HG03558 (cell line): ENCODE results near the gene TMC8.
"Not testable (repeated sequence)": the region's sequence is repeated elsewhere in the genome, so short reads cannot be mapped to it uniquely, and the experiment has no call there.

Experiments used
- ATAC-seq: cut with Tn5 transposase; IDR thresholded peaks from one replicate; pipeline ENCODE4 v1.9.1; 2021; ENCODE audit warnings: moderate number of reproducible peaks; ENCODE audit not compliant: unreplicated experiment; ENCODE audit errors: extremely low read depth

The TMC8 gene

GRCh38 chr17:78108726-78109488 lies 21.7 kb upstream of the TMC8 start:
- no peak for ATAC-seq

- no peak for ATAC-seq
These were observed 21.1 kb upstream of the TMC8 start for GRCh38 chr17:78109489-78109761.

- no peak for ATAC-seq
These were observed 20.1 kb upstream of the TMC8 start for GRCh38 chr17:78110363-78111015.

- ATAC-seq, result no peak
These were observed 19.4 kb upstream of the TMC8 start for GRCh38 chr17:78111016-78111726.

- no peak for ATAC-seq
These were observed 18.6 kb upstream of the TMC8 start for GRCh38 chr17:78111727-78112517.

GRCh38 chr17:78112518-78113471 lies 17.8 kb upstream of the TMC8 start:
- ATAC-seq, result no peak

- no peak for ATAC-seq
These were observed 16.5 kb upstream of the TMC8 start for GRCh38 chr17:78113804-78114785.

GRCh38 chr17:78114831-78115723 lies 15.5 kb upstream of the TMC8 start:
- no peak for ATAC-seq

- not testable (repeated sequence) for ATAC-seq
These were observed 14.8 kb upstream of the TMC8 start for GRCh38 chr17:78115803-78116202.

GRCh38 chr17:78116411-78116810 lies 14.2 kb upstream of the TMC8 start:
- ATAC-seq, result no peak

GRCh38 chr17:78117027-78117981 lies 13.3 kb upstream of the TMC8 start:
- no peak for ATAC-seq

GRCh38 chr17:78118801-78119241 lies 11.8 kb upstream of the TMC8 start:
- no peak for ATAC-seq

- ATAC-seq, result no peak
These were observed 10.0 kb upstream of the TMC8 start for GRCh38 chr17:78120537-78120936.

- no peak for ATAC-seq
These were observed 9.4 kb upstream of the TMC8 start for GRCh38 chr17:78120971-78121800.

GRCh38 chr17:78121801-78122215 lies 8.8 kb upstream of the TMC8 start:
- ATAC-seq, result no peak
